Heart left ventricle (tissue), 13 donors: Measurements from ENCODE around the gene STPG4.

Experiments
- POLR2A ChIP-seq, 2 donors: fragments of 450-650 bp; IDR thresholded peaks; one replicate each; pipeline ENCODE4 v1.6.1; 2017; ENCODE audit warnings: antibody characterized with exemption in 2 of 2, mild to moderate bottlenecking in 2 of 2, moderate library complexity in 2 of 2
- TF ChIP-seq, protein P1 (sequence below), 12 donors: fragments of 200-600 bp; sonication (generic) in 4 of 12; IDR thresholded peaks; one replicate each; pipeline versions ENCODE4 v1.5.0 to v1.8.0; 2018 to 2022; ENCODE audit warnings: antibody characterized with exemption in 12 of 12, mild to moderate bottlenecking in 5 of 12
- donor health status: ischemic (EF 13 %, LVEDD 7.1; RV severe dilation, severe dysfunction).
- donor health status: DM: no; HTN: yes; CAD: no.
- donor health status: DM: no; HTN: no; CAD: no.
- donor health status: ischemic (EF 25% LVEDD 6.9; RV normal size, moderate dysfunction).
- donor health status: ischemic (EF 25% LVEDD 5.7; RV mildly dilated, moderate dysfunction).
- donor health status: ischemic (EF 35%, LVEDD 5.7; RV mildly dilated, moderate dysfunction).
- donor health status: nonischemic (EF 11% LVEDD 7.7; RV severe dilation, severe dysfunction).
- donor health status: DM: yes; HTN: yes; CAD: no.
- donor health status: PGD.
- donor health status: ischemic (EF 29% LVEDD 5.4; RV normal size, mild dysfunction).
- donor health status: nonischemic (EF 23%, LVEDD 6.1; RV moderate dilation, normal function).

DNA sequence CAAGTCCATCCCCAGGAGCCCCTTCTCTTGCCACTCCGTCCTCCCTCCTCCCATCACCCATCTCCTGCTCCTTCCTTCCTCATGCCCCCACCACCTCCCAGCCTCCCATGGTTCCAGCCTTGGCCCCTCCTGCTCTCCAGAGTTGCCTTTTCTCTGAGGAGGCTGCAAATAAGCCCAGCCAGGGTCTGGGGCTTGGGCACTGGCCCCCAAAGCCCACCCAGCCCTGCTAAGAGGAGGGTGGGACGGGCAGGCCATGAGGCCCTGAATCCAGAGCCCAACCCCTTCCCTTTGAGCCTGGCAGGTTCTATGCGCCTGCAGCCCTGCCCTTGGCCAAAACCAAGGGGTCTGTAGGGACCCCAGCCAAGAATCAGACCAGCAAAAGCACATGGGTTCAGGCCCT is 71.6 kb downstream of the STPG4 start:
- TF ChIP-seq, protein P1, sequence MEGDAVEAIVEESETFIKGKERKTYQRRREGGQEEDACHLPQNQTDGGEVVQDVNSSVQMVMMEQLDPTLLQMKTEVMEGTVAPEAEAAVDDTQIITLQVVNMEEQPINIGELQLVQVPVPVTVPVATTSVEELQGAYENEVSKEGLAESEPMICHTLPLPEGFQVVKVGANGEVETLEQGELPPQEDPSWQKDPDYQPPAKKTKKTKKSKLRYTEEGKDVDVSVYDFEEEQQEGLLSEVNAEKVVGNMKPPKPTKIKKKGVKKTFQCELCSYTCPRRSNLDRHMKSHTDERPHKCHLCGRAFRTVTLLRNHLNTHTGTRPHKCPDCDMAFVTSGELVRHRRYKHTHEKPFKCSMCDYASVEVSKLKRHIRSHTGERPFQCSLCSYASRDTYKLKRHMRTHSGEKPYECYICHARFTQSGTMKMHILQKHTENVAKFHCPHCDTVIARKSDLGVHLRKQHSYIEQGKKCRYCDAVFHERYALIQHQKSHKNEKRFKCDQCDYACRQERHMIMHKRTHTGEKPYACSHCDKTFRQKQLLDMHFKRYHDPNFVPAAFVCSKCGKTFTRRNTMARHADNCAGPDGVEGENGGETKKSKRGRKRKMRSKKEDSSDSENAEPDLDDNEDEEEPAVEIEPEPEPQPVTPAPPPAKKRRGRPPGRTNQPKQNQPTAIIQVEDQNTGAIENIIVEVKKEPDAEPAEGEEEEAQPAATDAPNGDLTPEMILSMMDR (IDR thresholded peaks at IDR 0.05) = no peak
- no peak for TF ChIP-seq POLR2A (IDR thresholded peaks at IDR 0.05)
